Midbrain (tissue), 1 donor: ENCODE data around the gene SLC25A45.
"Not testable (repeated sequence)": the region's sequence is repeated elsewhere in the genome, so short reads cannot be mapped to it uniquely, and the experiment has no call there.

ENCODE experiments used
- DNase-seq: peaks from one replicate; lab custom pipeline; 2025; lab: John Stamatoyannopoulos, UW

Gene SLC25A45

DNA sequence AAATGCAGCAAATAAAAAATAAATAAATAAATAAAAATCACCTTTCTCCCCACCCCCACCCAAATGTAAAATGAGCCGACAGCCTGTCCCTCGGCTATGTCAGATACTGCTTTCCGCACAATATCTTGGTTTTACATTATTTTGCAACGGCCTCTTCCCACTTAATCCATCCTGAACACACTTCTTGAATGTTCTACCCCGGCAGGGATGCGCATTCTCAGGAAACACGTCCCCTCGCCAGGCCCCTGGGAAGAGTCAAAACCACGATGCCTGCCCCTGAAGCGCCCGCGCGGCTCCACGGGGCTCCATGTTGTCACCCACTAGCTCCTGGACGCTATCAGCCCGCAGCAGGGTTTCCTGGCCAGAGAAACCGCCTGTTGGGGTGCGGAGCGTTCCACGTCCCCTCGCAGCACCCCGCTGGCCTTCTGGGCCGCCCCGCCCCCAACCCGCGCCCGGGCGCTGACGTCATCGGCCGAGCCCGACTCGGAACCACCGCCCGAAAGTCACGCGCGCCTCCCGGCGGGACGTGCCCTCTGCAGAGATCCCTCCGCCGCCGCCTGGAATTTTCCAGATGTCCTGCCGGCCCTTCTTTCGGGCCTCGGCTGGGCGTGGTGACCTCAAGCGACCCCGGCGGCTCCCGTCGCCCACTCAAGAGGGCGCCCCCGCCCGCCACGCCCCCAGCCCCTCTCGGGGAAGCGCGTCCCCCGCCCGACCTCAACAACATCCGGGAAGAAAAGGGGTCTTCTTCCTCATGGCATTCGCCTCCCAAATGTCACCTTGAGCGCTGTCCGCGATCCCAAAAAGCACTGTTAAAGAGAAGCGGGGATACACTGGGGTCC, 39.6 kb upstream of the SLC25A45 start:
- peak; percentile 95 for DNase-seq

DNA sequence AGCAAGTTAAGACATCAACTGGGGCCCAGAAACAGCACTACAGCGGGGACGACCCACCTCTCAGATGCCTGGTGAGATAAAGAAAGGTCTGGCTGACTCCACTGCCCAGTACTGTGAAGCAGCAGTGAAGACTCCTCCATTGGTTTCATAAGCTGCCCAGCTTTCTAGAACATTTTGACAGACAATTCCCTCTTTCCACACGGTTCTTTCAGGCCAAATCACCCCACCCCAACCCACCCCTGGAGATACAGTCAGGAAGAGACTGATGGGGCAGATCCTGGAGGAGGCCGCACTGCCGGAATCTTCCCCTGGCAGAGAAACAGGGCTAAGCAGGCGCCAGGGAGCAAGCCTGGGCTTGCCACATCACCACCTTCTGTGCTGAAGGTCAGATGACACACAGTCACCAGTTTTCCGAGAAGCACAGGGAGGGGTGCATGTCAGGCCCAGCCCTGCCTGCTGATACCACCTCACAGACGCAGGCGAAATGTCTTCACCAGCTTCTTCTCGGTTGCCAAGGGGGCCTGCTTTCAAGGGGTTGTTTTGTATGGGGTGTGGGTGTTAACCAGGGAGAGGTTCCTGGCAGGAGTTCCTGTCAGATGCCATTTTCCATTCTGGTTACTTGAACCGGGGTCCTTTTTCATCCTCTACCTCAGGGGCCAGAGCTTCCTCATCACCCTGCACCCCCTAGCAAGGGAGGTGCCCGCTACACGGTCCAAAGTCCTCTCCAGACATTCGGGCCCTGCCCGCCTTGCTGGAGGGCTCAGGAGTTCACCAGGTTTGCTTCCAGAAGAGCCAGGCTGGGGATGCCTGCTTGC, 38.7 kb upstream of the SLC25A45 start:
- peak; percentile 88 for DNase-seq

DNA sequence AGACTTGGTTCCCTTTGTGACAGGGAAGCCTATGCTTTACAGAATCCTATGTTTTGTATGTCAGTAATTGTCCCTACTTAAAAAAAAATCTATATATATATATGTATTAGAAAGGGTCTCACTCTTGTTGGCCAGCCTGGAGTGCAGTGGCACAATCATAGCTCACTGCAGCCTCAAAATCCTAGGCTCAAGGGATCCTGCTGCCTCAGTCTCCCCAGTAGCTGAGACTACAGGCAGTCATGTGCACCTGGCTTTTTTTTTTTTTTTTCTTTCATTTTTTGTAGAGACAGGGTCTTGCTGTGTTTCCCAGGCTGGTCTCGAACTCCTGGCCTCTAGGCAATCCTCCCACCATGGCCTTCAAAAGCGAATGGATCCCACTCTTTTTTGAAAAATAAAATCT, 38.1 kb upstream of the SLC25A45 start:
- DNase-seq = no peak

DNA sequence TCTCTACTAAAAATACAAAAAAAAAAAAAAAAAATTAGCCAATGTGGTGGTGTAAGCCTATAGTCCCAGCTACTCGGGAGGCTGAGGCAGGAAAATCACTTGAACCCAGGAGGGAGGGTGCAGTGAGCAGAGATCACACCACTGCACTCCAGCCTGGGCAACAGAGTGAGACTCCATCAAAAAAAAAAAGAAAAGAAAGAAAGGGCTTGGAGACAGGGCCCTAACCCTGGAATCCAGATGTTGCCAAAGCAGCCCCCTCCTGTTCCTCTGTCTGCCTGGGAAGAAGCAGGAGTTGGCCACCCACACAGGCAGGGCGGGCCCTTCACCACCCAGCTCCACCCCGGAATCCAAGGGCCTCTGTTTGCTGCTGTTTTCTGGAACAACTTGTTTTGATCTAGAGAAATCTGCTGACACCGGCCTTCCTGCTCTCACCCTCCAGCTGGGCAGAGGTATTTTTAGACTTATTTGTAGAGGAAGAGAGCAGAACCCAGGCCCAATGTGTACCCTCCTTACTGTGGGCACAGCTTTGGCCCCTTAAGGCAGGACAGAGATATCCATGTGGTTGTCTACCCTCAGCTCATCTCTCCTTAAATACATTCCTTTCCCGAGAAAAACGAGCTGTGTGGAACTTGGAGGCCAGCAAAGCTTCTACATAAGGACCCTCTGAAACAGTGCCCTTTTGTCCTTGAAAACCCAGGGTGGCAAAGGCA, 37.5 kb upstream of the SLC25A45 start:
- DNase-seq = peak; percentile 91

GRCh38 chr11:65419460-65419771, 37.0 kb upstream of the SLC25A45 start:
- no peak for DNase-seq

DNA sequence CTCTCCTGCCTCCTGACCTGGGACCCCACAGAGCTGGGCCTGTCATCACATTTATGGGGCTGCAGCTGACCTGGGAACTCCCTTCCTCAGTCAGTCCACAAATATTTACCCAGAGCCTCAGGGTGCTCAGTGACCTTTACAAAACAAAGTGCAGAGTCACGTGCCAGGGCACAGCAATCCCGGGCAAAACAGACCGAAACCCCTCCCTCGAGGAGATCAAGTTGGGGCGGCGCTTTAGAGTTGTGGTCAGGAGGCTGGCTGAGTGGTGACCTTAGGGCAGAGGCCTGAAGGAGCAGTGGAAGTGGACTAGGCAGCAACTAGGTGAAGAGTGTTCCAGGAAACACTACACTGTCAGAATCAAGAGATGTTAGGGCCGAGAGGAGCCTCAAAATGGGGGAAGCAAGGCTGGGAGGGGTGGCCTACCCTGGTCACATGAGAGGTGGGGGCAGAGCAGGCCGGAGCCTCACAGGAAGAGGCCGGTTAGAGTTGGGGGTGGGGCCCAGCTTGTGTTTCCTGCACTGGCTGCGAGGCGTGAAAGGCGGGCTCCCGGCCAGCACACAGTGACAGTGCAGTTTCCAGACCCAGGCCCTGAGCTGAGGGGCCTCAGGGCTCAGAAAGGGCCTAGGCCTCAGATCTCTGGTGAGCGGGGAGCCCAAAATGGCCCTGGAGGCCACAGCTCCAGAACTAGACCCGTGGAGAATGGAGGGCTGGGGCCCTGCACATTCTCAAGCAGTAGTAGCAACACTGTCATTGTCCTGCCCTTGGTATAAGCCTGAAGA, 36.4 kb upstream of the SLC25A45 start:
- peak; percentile 94 for DNase-seq

DNA sequence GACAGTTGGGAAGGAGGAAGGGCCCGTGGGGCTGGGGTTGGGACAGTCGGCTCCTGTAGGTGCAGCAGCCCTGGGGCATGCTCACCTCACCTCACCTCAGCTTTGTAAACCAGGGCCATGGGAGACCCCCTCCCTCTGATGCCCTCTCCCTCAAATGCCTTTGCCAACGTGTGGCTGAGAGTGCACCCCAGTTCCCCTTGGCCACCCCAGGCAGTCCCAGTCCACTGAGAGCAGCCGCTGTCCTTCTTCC, 35.9 kb upstream of the SLC25A45 start:
- DNase-seq = no peak

DNA sequence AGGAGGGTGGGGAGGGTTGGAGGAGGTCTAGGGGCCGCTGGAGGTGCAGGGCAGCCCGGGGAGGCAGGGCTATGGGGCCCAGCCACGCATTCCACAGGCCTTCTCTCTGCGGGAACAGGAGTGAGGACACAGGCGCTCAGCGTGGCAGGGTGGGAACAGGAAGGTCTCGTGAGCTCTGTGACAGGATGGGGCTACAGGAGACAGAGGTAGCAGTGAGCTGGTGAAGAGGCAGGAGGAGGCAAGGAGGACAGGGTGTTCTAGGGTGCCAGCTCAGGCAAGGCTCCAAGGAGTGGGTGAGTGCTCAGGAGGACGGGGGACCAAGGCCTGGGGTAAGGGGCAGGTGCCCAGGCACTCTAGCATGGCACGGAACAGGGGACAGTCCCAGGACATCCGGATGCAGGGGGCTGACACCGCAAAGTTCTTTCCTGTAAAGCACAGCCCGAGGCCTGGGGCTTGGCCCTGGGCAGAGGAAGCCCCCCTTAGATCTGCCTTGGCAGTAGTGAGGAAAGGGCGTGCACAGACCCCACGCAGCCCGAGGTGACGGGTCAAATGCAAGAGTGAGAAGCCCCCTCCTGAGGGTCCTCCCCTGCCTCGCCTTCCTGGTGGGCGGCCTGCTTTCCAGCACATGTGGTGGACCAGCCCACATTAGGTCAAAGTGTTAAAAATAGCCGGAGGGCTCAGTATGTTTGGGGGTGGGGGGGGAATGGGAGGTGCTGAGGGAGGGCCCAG, 35.4 kb upstream of the SLC25A45 start:
- no peak for DNase-seq

GRCh38 chr11:65416841-65417701, 34.6 kb upstream of the SLC25A45 start:
- no peak for DNase-seq

DNA sequence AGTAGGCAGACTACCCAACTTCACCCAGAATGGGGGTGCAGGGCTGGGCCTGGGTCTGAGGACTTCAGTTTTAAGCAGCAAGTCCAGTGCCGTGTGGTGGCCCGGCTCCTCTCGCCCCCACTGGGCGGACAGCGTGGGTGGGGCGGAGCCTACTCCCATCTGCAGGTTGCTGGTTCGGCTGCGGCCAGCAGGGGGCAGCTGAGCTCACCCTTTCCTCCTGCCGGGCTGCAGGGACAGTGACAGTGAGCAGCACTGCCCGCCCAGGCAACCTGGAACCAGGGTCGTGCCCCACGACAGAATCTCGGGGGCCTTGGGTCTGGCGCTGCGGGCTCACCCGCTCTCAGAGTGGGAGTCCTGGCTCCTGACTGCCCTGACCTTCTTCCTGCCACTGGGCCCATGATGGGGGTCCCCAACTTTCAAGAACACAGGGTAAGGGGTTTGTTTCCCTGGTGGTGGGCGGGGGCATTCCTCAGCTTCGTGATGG, 33.9 kb upstream of the SLC25A45 start:
- peak; percentile 93 for DNase-seq

DNA sequence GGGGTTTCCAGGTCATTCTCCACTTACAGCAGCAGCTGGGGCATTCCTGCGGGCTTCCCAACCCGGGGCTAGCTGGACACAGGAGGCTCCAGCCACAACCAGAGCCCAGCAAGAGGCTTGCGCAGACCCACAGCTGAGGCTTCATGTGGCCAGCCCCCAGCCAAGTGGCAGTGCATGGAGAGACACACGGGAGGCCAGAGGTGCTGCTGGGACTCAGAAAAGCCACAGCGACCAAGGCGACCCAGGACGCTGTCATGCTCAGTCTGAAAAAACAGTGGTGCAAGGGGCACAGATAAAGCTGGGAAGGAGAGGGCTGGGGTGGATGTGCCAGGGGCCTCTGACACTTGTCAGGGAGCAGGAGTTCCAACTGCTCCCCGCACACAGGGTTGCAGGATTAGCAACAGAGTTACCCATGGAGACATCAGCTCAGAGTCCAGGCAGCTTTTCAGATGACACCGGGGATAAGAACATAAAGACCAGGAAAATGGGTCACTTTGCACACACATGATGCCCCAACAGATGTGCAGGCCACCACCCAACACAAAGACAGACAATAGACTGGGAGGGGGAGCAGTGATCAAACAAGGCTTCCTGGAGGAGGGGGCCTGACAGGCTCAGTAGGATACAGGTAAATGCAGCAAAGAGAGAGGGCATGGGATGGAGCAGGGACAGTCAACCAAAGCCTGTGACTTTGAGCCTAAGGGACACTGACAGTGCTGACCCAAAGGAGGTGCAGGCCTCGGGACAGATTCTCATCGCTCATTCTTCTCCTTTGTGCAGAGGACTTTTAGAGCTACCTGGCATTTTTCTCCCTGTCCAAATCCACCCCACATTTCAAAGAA, 33.3 kb upstream of the SLC25A45 start:
- no peak for DNase-seq

- no peak for DNase-seq
These were observed 32.5 kb upstream of the SLC25A45 start for GRCh38 chr11:65414776-65415498.

DNA sequence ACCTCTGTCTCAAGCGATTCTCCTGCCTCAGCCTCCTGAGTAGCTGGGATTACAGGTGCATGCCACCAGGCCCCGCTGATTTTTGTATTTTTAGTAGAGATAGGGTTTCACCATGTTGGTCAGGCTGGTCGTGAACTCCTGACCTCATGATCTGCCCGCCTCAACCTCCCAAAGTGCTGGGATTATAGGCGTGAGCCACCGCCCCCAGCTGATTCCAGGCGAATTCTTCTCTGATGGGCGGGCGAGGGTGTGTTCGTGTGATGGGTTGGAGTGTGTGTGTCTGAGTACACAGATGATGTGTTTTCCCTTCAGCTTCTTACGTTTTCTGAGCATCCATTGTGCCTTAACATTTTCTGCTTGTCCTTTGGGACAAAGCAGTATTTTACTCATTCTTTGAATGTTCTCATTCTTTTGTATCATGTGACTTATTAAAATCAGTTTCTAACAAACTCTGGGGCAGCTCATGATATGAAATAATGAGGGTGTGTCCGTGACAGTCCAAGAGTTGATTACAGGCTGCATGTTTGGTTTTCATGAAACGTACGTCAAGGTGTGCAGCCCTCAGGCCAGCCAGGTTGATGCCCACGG, 30.7 kb upstream of the SLC25A45 start:
- not testable (repeated sequence) for DNase-seq

- DNase-seq = no peak
These were observed 30.0 kb upstream of the SLC25A45 start for GRCh38 chr11:65412271-65413076.

DNA sequence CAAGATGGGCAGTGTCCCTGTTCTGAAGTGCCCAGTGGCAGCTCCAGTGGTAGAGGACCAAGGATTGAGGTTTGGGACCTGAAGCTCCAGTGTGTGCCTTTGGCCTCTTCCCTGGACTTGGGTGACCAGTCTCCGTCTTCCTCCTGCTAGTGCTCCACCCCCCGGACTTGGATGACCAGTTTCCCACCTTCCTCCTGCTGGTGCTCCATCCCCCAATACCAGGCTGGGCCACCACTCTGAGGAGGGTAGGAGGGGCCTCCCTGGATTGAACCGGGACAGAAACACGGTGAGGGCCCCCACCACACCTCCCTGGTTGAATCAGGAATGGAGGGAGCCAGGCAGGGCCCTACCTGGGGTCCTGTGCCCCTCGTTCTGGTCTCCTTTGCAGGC, 29.2 kb upstream of the SLC25A45 start:
- no peak for DNase-seq

GRCh38 chr11:65410936-65411680, 28.7 kb upstream of the SLC25A45 start:
- no peak for DNase-seq
